ENCODE data around the gene ANO8. TPM values are rescaled to one million over a fixed set of nuclear protein-coding genes. Genes with fewer than 3 reads are reported as not detected.

ANO8 gene
- total and polyA plus RNA-seq, 2 of the 8 experiments (the other 6 are each of a cell fraction or from before 2014, with no cell fraction given), result 9.5 to 20.7 TPM

- no peaks in the 10 kb centered on the region for H3K27me3 ChIP-seq (replicated peaks in 1 of 4; ENCODE audit: control insufficient read depth in 3 of 4, extremely low read depth in 1 of 4, insufficient read depth in 3 of 4, low read length in 3 of 4)
- H4K91ac ChIP-seq (replicated peaks; ENCODE audit: insufficient read length, low read length), result no peak overlapping the region
- H3K23ac ChIP-seq (ENCODE audit: insufficient read length), result no peak overlapping the region
- no peak overlapping the region for H2BK120ac ChIP-seq (replicated peaks; ENCODE audit: low read depth, low read length)
- H3K18ac ChIP-seq (ENCODE audit: extremely low read depth, low read length), result no peak overlapping the region
- H2BK20ac ChIP-seq (ENCODE audit: low read length), result no peak overlapping the region
- H3K79me1 ChIP-seq (ENCODE audit: low read depth, low read length), result no peaks in the 10 kb centered on the region
- no peak overlapping the region for H4K8ac ChIP-seq (ENCODE audit: extremely low read depth, insufficient read depth, low read length)
- no peak overlapping the region for H4K5ac ChIP-seq (ENCODE audit: insufficient read length, low read depth, low read length)
- H3K9me3 ChIP-seq (ENCODE audit: insufficient read depth in 2 of 2, low read depth in 1 of 2, low read length in 1 of 2), result no peaks in the 10 kb centered on the region
- no peak overlapping the region for H3K4ac ChIP-seq (replicated peaks; ENCODE audit: insufficient read length, low read depth, low read length)
- H2AFZ ChIP-seq (ENCODE audit: low read length), result no peak overlapping the region
- FAIRE-seq, result no peak
- no peak overlapping the region for H2BK12ac ChIP-seq (ENCODE audit: low read depth, low read length)
- H3K56ac ChIP-seq (replicated peaks; ENCODE audit: insufficient read length, low read depth, low read length), result no peak overlapping the region
- no peak overlapping the region for H3K4me3 ChIP-seq (ENCODE audit: extremely low read depth in 1 of 4, insufficient read depth in 2 of 4, low read depth in 3 of 4, low read length in 4 of 4)
- no peak overlapping the region for H3K27ac ChIP-seq (ENCODE audit: low read depth, low read length)
- H3K14ac ChIP-seq (ENCODE audit: insufficient read length), result no peak overlapping the region
- no peaks in the 10 kb centered on the region for H4K20me1 ChIP-seq (replicated peaks in 1 of 2; ENCODE audit: control insufficient read depth in 1 of 2, insufficient read depth in 2 of 2, low read length in 2 of 2)
- TF ChIP-seq ZNF274 (IDR thresholded peaks at IDR 0.05; ENCODE audit: borderline replicate concordance, extremely low read depth, low read length), result no peak
- no peak for TF ChIP-seq RNF2 (IDR thresholded peaks at IDR 0.05; ENCODE audit: borderline replicate concordance, low read depth, low read length, missing control alignments, poor library complexity, severe bottlenecking)
- TF ChIP-seq ATF3 (IDR thresholded peaks at IDR 0.05; ENCODE audit: insufficient read depth, low read depth, low read length), result no peak
- no peak for TF ChIP-seq CBX5 (IDR thresholded peaks at IDR 0.05; ENCODE audit: low read depth, low read length)
- no peak for TF ChIP-seq NANOG (IDR thresholded peaks at IDR 0.05; ENCODE audit: insufficient read depth, low read depth, low read length, poor library complexity, severe bottlenecking)
- no peak for TF ChIP-seq CEBPB (IDR thresholded peaks at IDR 0.05; ENCODE audit: low read depth, low read length)
- no peak for TF ChIP-seq TAF7 (optimal IDR thresholded peaks at IDR 0.05; ENCODE audit: borderline replicate concordance, low read depth, low read length)
- no peak for TF ChIP-seq CBX8 (IDR thresholded peaks at IDR 0.05; ENCODE audit: borderline replicate concordance, low read depth, low read length)
- no peak for TF ChIP-seq BRCA1 (IDR thresholded peaks at IDR 0.05; ENCODE audit: low read depth, low read length)
- TF ChIP-seq RBBP5 (IDR thresholded peaks at IDR 0.05; ENCODE audit: borderline replicate concordance, low read depth, low read length), result no peak
- no peak for TF ChIP-seq POLR2AphosphoS5 (IDR thresholded peaks at IDR 0.05; ENCODE audit: low read depth, low read length)
- WGBS, 2 experiments (ENCODE audit: extremely low coverage in 1 of 2, insufficient coverage in 1 of 2, insufficient read length in 1 of 2, insufficient replicate concordance in 2 of 2, low coverage in 1 of 2, low lambda C conversion rate in 2 of 2, missing lambda C conversion rate in 1 of 2), result 89% methylated on average over 11 of the region's 11 CpGs; no CpG with 5 or more reads in 1 of the 2 experiments
- ChIA-PET CTCF (ENCODE audit: partially characterized antibody) (interaction anchor here (0.7 to 5.9 kb wide), 7 partner anchors 8 to 34 kb away, joined by 3 to 30 read pairs (median 3); no protein-coding TSS in a partner anchor), POLR2A (ENCODE audit: partially characterized antibody) (interaction anchor here (1.0 to 1.5 kb wide), 3 partner anchors 12 to 62 kb away, joined by 3 read pairs; partner anchors contain the start of gene MVB12A)
- H3K4me1 ChIP-seq (replicated peaks in 1 of 4; ENCODE audit: control insufficient read depth in 3 of 4, insufficient read depth in 4 of 4, low read length in 3 of 4), result no peaks in the 10 kb centered on the region
- H2AK5ac ChIP-seq (ENCODE audit: low read depth, low read length), result no peak overlapping the region
- H3K4me2 ChIP-seq (ENCODE audit: insufficient read depth in 1 of 2, low read depth in 2 of 2, low read length in 2 of 2), result no peak overlapping the region
- peaks cover 1% of the 10 kb centered on the region; the same call in 1 of the 2 replicates for H3K23me2 ChIP-seq (ENCODE audit: low read depth, low read length)
- no peaks in the 10 kb centered on the region for H3K36me3 ChIP-seq (ENCODE audit: control insufficient read depth in 2 of 4, insufficient read depth in 4 of 4, low read length in 3 of 4)
- no peak overlapping the region for H2BK15ac ChIP-seq (ENCODE audit: low read length)
- no peaks in the 10 kb centered on the region for H3K79me2 ChIP-seq (ENCODE audit: control insufficient read depth in 1 of 2, insufficient read depth in 2 of 2, low read length in 2 of 2)
- no peak overlapping the region for H2BK5ac ChIP-seq (ENCODE audit: low read depth, low read length)
- DNase-seq (ENCODE audit: low read depth in 1 of 2, low spot score in 2 of 2), result no peak
- no peak overlapping the region for H3K9ac ChIP-seq (replicated peaks in 1 of 4; ENCODE audit: extremely low read depth in 1 of 4, low read depth in 3 of 4, low read length in 3 of 4)
Observed at GRCh38 chr19:17357724-17358123, 23.1 kb upstream of the ANO8 start.

All from H1 (cell line).